ENCODE measurements around the gene GSPT2. TPM values are rescaled to one million over a fixed set of nuclear protein-coding genes. Genes with fewer than 3 reads are reported as not detected.
"Not testable (repeated sequence)": the region's sequence is repeated elsewhere in the genome, so short reads cannot be mapped to it uniquely, and the experiment has no call there.

Gene GSPT2
- not detected in 2 replicates for total RNA-seq (2021)
- Bru-seq, nascent RNA: percentile 13 among the genes with signal in this experiment
- BruChase-seq, experiment 1, labeled RNA remaining after a 2-hour chase: percentile 13 among the genes with signal in this experiment
- BruChase-seq, experiment 2, labeled RNA remaining after a 6-hour chase: not detected
- long read RNA-seq: 0 reads

DNA sequence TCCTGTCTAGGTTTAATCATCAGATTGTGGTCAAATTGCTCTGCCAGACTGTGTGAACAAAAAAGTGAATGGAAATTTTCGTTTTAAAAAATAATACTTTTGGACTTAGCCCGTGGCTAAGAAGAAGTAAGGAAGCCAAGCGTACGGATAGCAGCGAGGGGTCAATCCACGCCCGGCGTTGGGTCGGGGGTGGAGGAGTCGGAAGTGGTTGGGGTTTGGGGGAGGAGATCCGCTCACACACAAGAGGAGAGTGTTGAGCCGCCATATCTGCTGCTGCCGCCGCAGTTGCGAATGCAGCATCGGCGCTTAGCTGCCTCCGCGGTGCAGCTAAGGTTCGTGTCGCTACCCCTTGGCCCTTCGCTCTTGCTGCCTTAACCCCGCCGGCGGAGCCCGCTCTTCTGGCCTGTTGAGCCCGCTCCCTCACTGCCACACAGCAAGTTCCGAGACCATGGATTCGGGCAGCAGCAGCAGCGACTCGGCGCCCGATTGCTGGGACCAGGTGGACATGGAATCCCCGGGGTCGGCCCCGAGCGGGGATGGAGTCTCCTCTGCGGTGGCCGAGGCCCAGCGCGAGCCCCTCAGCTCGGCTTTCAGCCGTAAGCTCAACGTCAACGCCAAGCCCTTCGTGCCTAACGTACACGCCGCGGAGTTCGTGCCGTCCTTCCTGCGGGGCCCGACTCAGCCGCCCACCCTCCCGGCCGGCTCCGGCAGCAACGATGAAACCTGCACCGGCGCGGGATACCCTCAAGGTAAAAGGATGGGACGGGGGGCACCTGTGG lies at the start of gene GSPT2:
Gene GSPT2, plus strand, starts transcription at position 264 of the 779 bp plus-strand sequence. Its CDS starts 185 bp downstream, at position 449.
- Histone ChIP-seq H3K4me3 (no peak within 1 kb of the TSS), H4K20me1 (ENCODE audit: insufficient read depth) (no peaks in the 10 kb centered on the region), H3K9me2 (ENCODE audit: insufficient read depth) (no peaks in the 10 kb centered on the region), H3K27me3 (ENCODE audit: insufficient read depth, low read depth) (peaks cover 10% of the 10 kb centered on the region; the same call in 1 of the 2 replicates), H3K36me3 (ENCODE audit: low read depth) (no peaks in the 10 kb centered on the region), H2AFZ (no peak within 1 kb of the TSS), H3K79me2 (ENCODE audit: low read depth) (no peaks in the 10 kb centered on the region), H3K4me1 (replicated peaks; ENCODE audit: insufficient read depth) (no peaks in the 10 kb centered on the region), H3K9me3 (ENCODE audit: insufficient read depth, low read depth) (no peaks in the 10 kb centered on the region), H3K4me2 (no peak within 1 kb of the TSS), H3K27ac (no peak within 1 kb of the TSS), H3F3A (ENCODE audit: insufficient read depth, low read depth) (no peaks in the 10 kb centered on the region)
- CTCF ChIA-PET: no interaction called here
- DNase-seq: no peak
- intact Hi-C loops (cut with micrococcal nuclease; ENCODE audit: unreplicated experiment): no loop called here
- POLR2A ChIA-PET (ENCODE audit: unreplicated experiment): no interaction called here
- TF ChIP-seq CTCF (conservative IDR thresholded peaks at IDR 0.05): no peak
- no peak for TF ChIP-seq EZH2 (IDR thresholded peaks at IDR 0.05; ENCODE audit: low read depth)
- no TSS peak for BruUV-seq (replicated peaks)

DNA sequence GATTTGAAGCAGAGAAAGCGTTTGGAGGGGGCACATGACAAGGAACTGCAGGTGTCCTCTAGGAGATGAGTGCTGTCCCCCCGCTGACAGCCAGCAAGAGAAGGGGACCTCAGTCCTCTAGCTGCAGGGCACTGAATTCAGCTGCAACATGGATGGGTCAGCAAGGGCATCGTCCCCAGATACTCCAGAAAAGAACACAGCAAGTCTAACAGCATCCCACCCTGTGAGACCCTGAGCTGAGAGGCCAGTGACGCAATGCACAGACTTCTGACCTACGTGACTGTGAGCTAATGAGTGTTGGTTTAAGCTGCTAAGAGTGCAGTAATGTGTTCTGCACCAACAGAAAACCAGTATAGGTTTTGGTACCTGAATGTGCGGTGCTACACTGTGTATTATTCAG lies 49.0 kb upstream of the GSPT2 start:
- no peak for TF ChIP-seq EZH2 (IDR thresholded peaks at IDR 0.05; ENCODE audit: low read depth)
- TF ChIP-seq CTCF (conservative IDR thresholded peaks at IDR 0.05): no peak
- no TSS peak for BruUV-seq (replicated peaks)
- H2AFZ ChIP-seq: no peak overlapping the region
- H3K27ac ChIP-seq: no peak overlapping the region
- no peaks in the 10 kb centered on the region for H3K9me3 ChIP-seq (ENCODE audit: insufficient read depth, low read depth)
- no peak for DNase-seq
- H3K4me2 ChIP-seq: no peak overlapping the region
- POLR2A ChIA-PET (ENCODE audit: unreplicated experiment): no interaction called here
- no peaks in the 10 kb centered on the region for H3K9me2 ChIP-seq (ENCODE audit: insufficient read depth)
- no peaks in the 10 kb centered on the region for H3K79me2 ChIP-seq (ENCODE audit: low read depth)
- H3K4me1 ChIP-seq (replicated peaks; ENCODE audit: insufficient read depth): no peaks in the 10 kb centered on the region
- H3K36me3 ChIP-seq (ENCODE audit: low read depth): no peaks in the 10 kb centered on the region
- no peaks in the 10 kb centered on the region for H3F3A ChIP-seq (ENCODE audit: insufficient read depth, low read depth)
- intact Hi-C loops (cut with micrococcal nuclease; ENCODE audit: unreplicated experiment): no loop called here
- peaks cover 8% of the 10 kb centered on the region; the same call in 1 of the 2 replicates for H3K27me3 ChIP-seq (ENCODE audit: insufficient read depth, low read depth)
- CTCF ChIA-PET: no interaction called here
- no peak overlapping the region for H3K4me3 ChIP-seq
- no peaks in the 10 kb centered on the region for H4K20me1 ChIP-seq (ENCODE audit: insufficient read depth)

DNA sequence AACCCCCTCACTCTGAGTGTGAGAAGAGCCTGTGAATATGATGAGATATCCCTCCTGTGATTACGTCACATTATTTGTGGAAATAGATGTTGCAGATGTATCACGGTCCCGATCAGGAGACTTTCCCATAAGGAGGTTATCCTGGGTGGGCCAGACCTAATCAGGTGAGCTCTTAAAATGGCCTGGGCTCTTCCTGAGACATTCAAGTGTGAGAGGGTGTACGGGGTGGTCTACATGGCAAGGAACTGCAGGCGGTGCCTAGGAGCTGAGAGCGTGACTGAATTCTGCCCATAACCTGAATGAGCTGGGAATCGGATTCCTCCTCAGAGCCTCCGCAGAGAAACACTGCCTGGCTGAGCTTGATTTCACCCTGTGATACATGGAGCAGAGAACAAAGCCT lies 45.8 kb upstream of the GSPT2 start:
- TF ChIP-seq CTCF (conservative IDR thresholded peaks at IDR 0.05) (no peak), EZH2 (IDR thresholded peaks at IDR 0.05; ENCODE audit: low read depth) (no peak)
- H2AFZ ChIP-seq: no peak overlapping the region
- no peak overlapping the region for H3K4me2 ChIP-seq
- H3K27me3 ChIP-seq (ENCODE audit: insufficient read depth, low read depth): peaks cover 8% of the 10 kb centered on the region; the same call in 1 of the 2 replicates
- no peak for DNase-seq
- no peaks in the 10 kb centered on the region for H3K4me1 ChIP-seq (replicated peaks; ENCODE audit: insufficient read depth)
- no peaks in the 10 kb centered on the region for H3K9me2 ChIP-seq (ENCODE audit: insufficient read depth)
- no TSS peak for BruUV-seq (replicated peaks)
- H4K20me1 ChIP-seq (ENCODE audit: insufficient read depth): no peaks in the 10 kb centered on the region
- ChIA-PET POLR2A (ENCODE audit: unreplicated experiment) (no interaction called here), CTCF (no interaction called here)
- intact Hi-C loops (cut with micrococcal nuclease; ENCODE audit: unreplicated experiment): no loop called here
- H3K27ac ChIP-seq: no peak overlapping the region
- H3K36me3 ChIP-seq (ENCODE audit: low read depth): no peaks in the 10 kb centered on the region
- H3K9me3 ChIP-seq (ENCODE audit: insufficient read depth, low read depth): no peaks in the 10 kb centered on the region
- H3K4me3 ChIP-seq: no peak overlapping the region
- H3K79me2 ChIP-seq (ENCODE audit: low read depth): no peaks in the 10 kb centered on the region
- H3F3A ChIP-seq (ENCODE audit: insufficient read depth, low read depth): no peaks in the 10 kb centered on the region

DNA sequence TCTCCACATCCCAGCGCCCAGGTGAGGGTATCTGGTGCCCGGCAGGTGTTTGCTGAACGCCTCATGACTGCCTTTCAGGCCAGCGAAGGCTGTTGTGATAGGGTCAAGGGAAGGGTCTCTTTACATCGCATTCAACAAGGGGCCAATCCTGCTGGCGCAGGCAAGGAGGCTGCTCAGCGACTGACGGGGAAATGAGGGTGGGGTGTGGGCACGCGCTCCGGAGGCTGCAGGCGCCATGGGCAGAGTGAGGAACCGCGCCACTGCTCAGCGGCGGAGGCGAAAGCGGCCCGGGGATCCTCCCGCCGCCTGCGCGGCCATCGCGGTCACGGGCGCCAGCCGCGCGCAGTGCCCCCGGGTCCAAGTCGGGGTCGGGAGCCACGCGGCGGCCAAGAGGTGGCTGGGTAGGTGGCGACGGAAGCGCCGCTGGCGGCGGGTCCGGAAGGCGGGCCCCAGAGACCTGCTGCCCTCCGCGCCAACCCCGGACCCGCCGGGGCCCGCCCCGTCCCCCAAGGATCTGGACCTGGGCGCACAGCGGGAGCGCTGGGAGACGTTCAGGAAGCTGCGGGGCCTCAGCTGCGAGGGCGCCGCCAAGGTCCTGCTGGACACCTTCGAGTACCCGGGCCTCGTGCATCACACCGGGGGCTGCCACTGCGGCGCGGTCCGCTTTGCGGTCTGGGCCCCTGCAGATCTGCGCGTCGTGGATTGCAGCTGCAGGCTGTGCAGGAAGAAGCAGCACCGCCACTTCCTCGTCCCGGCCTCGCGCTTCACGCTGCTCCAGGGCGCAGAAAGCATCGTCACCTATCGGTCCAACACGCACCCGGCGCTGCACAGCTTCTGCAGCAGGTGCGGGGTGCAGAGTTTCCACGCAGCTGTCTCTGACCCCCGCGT lies 32.7 kb upstream of the GSPT2 start, which contains the start of gene CENPVL1:
Gene CENPVL1, plus strand, starts transcription at position 236 of the 888 bp plus-strand sequence. Its CDS starts 0 bp downstream, at position 236.
- intact Hi-C loops (cut with micrococcal nuclease; ENCODE audit: unreplicated experiment); H4K20me1 ChIP-seq (ENCODE audit: insufficient read depth); H3K9me2 ChIP-seq (ENCODE audit: insufficient read depth); H2AFZ ChIP-seq; H3K27ac ChIP-seq; H3F3A ChIP-seq (ENCODE audit: insufficient read depth, low read depth); H3K4me1 ChIP-seq (replicated peaks; ENCODE audit: insufficient read depth); DNase-seq; H3K9me3 ChIP-seq (ENCODE audit: insufficient read depth, low read depth); H3K27me3 ChIP-seq (ENCODE audit: insufficient read depth, low read depth); CTCF ChIA-PET; H3K4me3 ChIP-seq; H3K4me2 ChIP-seq; H3K79me2 ChIP-seq (ENCODE audit: low read depth); H3K36me3 ChIP-seq (ENCODE audit: low read depth); BruUV-seq (replicated peaks); POLR2A ChIA-PET (ENCODE audit: unreplicated experiment): not testable (repeated sequence)

Measured in PC-9 (cell line).